ENCODE measurements around the gene MAP3K20. TPM values are rescaled to one million over a fixed set of nuclear protein-coding genes. Genes with fewer than 3 reads are reported as not detected.

Gene MAP3K20
- total RNA-seq, 2 donors from 2014 or later, result 45.9 to 79.6 TPM

- ATAC-seq (ENCODE audit: insufficient number of reproducible peaks, low FRiP score, low read depth) (no peak), DNase-seq (ENCODE audit: low spot score) (no peak)
- peaks cover 7% of the 10 kb centered on the region for H3K36me3 ChIP-seq
- H3K27ac ChIP-seq, result no peak overlapping the region
- no peaks in the 10 kb centered on the region for H3K9me3 ChIP-seq
- H3K27me3 ChIP-seq (replicated peaks; ENCODE audit: insufficient read depth), result no peaks in the 10 kb centered on the region
- peaks cover 0 to 9% of the 10 kb centered on the region in 2 donors for H3K4me1 ChIP-seq (ENCODE audit: control insufficient read depth in 1 of 2, low read depth in 2 of 2)
- TF ChIP-seq, protein P1, sequence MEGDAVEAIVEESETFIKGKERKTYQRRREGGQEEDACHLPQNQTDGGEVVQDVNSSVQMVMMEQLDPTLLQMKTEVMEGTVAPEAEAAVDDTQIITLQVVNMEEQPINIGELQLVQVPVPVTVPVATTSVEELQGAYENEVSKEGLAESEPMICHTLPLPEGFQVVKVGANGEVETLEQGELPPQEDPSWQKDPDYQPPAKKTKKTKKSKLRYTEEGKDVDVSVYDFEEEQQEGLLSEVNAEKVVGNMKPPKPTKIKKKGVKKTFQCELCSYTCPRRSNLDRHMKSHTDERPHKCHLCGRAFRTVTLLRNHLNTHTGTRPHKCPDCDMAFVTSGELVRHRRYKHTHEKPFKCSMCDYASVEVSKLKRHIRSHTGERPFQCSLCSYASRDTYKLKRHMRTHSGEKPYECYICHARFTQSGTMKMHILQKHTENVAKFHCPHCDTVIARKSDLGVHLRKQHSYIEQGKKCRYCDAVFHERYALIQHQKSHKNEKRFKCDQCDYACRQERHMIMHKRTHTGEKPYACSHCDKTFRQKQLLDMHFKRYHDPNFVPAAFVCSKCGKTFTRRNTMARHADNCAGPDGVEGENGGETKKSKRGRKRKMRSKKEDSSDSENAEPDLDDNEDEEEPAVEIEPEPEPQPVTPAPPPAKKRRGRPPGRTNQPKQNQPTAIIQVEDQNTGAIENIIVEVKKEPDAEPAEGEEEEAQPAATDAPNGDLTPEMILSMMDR (IDR thresholded peaks at IDR 0.05), result no peak
- no peak overlapping the region for H3K4me3 ChIP-seq
These were observed 155.8 kb downstream of the MAP3K20 start for GRCh38 chr2:173231465-173231864.

DNA sequence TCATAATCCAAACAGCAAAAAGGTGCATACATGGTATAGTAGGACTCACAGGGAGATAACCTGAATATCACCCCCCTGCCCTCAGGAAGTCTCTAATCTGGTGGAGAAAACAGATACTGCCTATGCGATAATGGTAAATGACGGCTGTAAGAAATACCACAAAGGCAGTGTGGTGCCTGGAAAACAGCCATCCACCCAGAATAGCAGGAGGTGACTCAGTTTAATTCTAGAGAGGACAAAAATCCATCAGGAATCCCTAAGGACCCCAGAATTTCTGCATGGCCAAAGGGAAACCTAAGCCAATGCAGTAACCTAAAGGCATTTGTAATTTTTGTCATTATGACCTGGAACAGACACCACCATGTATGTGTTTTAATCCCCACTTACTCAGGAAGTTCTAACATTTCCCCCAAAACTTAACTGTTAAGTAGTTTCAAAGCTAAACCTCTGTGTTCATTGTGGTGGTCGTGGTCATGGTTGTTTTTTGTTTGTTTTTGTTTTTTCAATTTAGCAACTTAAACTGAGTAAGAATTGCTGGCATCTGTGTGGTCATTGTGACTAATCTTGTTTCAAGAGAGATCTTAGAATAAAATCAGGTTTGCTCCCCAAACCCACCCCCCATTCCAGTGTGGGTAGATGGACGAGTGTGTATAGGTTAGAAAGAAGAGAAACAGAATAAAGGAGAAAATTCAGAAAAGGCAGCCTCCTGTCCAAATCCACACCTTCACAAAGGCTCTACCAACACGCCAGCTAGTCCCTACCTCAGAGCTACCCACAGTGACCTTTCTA lies 157.5 kb downstream of the MAP3K20 start:
- H3K4me1 ChIP-seq (ENCODE audit: control insufficient read depth in 1 of 2, low read depth in 2 of 2), result peaks cover 0 to 9% of the 10 kb centered on the region in 2 donors
- no peaks in the 10 kb centered on the region for H3K27me3 ChIP-seq (replicated peaks; ENCODE audit: insufficient read depth)
- peaks cover 7% of the 10 kb centered on the region for H3K36me3 ChIP-seq
- TF ChIP-seq, protein P1 (IDR thresholded peaks at IDR 0.05), result no peak
- ATAC-seq (ENCODE audit: insufficient number of reproducible peaks, low FRiP score, low read depth), result no peak
- H3K4me3 ChIP-seq, result no peak overlapping the region
- no peak for DNase-seq (ENCODE audit: low spot score)
- no peak overlapping the region for H3K27ac ChIP-seq
- H3K9me3 ChIP-seq, result no peaks in the 10 kb centered on the region

DNA sequence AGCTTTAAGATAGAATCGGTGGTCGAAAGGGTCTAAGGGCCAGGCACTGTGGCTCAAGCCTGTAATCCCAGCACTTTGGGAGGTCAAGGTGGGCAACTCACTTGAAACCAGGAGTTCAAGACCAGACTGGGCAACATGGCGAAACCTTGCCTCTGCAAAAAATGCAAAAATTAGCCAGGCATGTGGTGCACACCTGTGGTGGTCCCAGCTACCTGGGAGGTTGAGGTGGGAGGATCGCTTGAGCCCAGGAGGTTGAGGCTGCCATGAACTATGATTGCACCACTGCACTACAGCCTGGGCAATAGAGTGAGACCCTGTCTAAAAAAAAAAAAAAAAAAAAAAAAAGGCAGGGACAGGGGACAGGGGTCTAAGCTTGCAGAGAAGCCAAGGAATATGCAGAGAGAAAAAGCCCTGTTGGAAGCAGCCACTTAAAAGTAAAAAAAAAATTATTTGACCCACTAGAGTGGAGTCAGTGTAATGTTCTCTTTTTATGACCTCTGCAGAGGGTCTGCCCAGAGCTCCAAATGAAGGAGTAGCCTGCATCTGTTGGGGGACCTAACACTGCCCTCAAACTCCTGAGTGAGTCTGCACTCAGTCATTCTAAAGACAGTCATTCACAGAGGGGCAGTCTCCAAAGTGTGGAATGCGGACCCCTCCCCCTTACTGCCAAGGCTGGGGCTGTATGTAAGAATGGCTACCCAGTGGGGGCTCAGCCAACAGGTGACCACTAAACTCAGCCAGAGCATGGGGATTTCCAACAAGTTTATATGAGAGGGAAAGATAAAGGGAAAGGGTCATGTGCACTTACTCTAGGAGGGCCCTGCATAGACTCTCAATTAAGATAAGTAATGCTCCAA lies 160.5 kb downstream of the MAP3K20 start:
- Histone ChIP-seq H3K9me3 (no peaks in the 10 kb centered on the region), H3K27me3 (replicated peaks; ENCODE audit: insufficient read depth) (no peaks in the 10 kb centered on the region), H3K36me3 (peaks cover 12% of the 10 kb centered on the region), H3K4me3 (no peak overlapping the region), H3K27ac (no peak overlapping the region), H3K4me1 (ENCODE audit: control insufficient read depth in 1 of 2, low read depth in 2 of 2) (peaks cover 0 to 3% of the 10 kb centered on the region in 2 donors)
- DNase-seq (ENCODE audit: low spot score) (no peak), ATAC-seq (ENCODE audit: insufficient number of reproducible peaks, low FRiP score, low read depth) (no peak)
- TF ChIP-seq, protein P1 (IDR thresholded peaks at IDR 0.05), result no peak

DNA sequence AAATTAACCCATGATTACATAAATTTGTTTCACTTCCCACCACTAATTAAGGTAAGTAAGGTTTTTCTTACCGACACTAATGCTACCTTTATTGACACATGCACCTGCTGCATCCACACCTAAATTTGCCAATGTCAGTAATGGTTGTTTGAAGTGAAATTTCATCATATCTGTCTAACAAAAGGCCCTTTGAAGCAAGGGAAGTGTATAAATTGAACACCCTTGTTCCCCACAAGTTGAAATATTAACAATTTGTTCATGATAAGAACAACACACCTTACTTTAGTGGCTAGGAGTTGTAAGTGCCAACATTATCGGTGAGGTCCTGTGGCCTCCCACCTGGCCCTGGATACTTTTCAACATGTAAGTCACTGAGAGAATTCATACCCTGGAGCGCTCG lies 162.7 kb downstream of the MAP3K20 start:
- Histone ChIP-seq H3K4me1 (ENCODE audit: control insufficient read depth in 1 of 2, low read depth in 2 of 2) (no peaks in the 10 kb centered on the region), H3K9me3 (no peaks in the 10 kb centered on the region), H3K27me3 (replicated peaks; ENCODE audit: insufficient read depth) (no peaks in the 10 kb centered on the region), H3K36me3 (peaks cover 17% of the 10 kb centered on the region), H3K4me3 (no peak overlapping the region), H3K27ac (no peak overlapping the region)
- DNase-seq (ENCODE audit: low spot score), result no peak
- TF ChIP-seq, protein P1 (IDR thresholded peaks at IDR 0.05), result no peak
- no peak for ATAC-seq (ENCODE audit: insufficient number of reproducible peaks, low FRiP score, low read depth)

DNA sequence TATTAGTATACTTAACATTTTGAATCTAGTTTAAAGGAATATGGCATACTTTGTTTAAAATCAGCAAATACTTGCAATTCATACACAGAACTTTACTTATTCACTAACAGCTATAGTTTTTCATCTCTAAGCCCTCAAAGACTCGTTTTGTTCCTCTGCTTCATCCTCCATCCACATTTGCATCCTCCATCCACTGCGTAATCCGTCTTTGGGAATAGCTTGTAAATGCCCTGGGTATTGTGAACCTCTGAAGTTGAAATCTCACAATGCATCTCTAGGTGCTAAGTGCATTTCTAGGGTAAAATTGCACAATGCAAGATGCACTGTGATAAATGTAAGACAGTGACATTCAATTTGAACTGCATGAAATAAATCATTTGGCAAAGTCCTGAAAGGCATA lies 163.2 kb downstream of the MAP3K20 start:
- TF ChIP-seq, protein P1 (IDR thresholded peaks at IDR 0.05), result no peak
- no peak overlapping the region for H3K27ac ChIP-seq
- DNase-seq (ENCODE audit: low spot score), result no peak
- no peaks in the 10 kb centered on the region for H3K4me1 ChIP-seq (ENCODE audit: control insufficient read depth in 1 of 2, low read depth in 2 of 2)
- no peak overlapping the region for H3K4me3 ChIP-seq
- H3K9me3 ChIP-seq, result no peaks in the 10 kb centered on the region
- no peaks in the 10 kb centered on the region for H3K27me3 ChIP-seq (replicated peaks; ENCODE audit: insufficient read depth)
- H3K36me3 ChIP-seq, result peaks cover 17% of the 10 kb centered on the region
- ATAC-seq (ENCODE audit: insufficient number of reproducible peaks, low FRiP score, low read depth), result no peak

Data from thoracic aorta (tissue), 2 donors.